K562 (cell line): ENCODE measurements around the gene VWA7.

Source experiments
- CBX5 ChIP-seq: IDR thresholded peaks from 2 replicates; pipeline ENCODE4 v1.6.1; 2014; ENCODE audit warnings: low read depth, borderline replicate concordance
- CC2D1A ChIP-seq: fragments of 450-650 bp; IDR thresholded peaks from 2 replicates; pipeline ENCODE4 v1.6.1; 2017; ENCODE audit warnings: mild to moderate bottlenecking
- POLR2A ChIP-seq: fragments of 450-650 bp; conservative IDR thresholded peaks from 2 replicates; pipeline ENCODE4 v1.6.1; 2016
- PPARD ChIP-seq: fragments of 250-450 bp; sonication (Bioruptor Pico); IDR thresholded peaks from 2 replicates; pipeline ENCODE4 v1.8.0; 2022; ENCODE audit warnings: inconsistent platforms, mild to moderate bottlenecking, moderate library complexity
- RFX5 ChIP-seq: IDR thresholded peaks from 2 replicates; pipeline ENCODE4 v1.6.1; 2011; ENCODE audit warnings: low read depth, mild to moderate bottlenecking, improper control_type of control experiment, low read length
- ZBTB7A ChIP-seq: IDR thresholded peaks from 2 replicates; pipeline ENCODE4 v1.6.1; 2011; ENCODE audit warnings: low read depth, mild to moderate bottlenecking, low read length, moderate library complexity, borderline replicate concordance; ENCODE audit not compliant: control insufficient read depth
- TF ChIP-seq, protein P1 (sequence below): fragments of 250-450 bp; sonication (Bioruptor Pico); IDR thresholded peaks from 2 replicates; pipeline ENCODE4 v1.4.0; 2020; ENCODE audit warnings: borderline replicate concordance

DNA sequence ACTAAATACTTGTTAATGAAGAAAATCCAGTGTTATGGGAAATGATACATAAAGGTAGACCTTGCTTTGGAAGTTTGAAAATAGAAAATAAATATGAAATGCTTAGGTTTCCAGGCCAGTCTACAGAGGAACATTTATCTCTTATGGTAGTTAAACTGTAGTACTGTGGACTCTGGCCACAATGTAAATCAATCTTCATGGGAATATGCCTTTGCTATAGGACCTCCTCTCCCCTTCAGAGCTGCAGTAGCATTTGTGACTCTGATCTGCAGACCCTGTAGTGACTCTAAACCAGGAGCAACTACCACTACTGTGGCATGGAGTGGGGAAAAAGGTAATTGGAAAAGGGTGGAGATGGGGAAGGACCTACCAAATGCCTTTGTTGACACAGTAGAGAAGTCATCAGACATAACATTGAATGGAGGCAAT lies 42.8 kb upstream of the VWA7 start:
- TF ChIP-seq RFX5 (no peak), CC2D1A (no peak), ZBTB7A (no peak), PPARD (no peak), POLR2A (no peak), CBX5 (no peak)
- TF ChIP-seq, protein P1, sequence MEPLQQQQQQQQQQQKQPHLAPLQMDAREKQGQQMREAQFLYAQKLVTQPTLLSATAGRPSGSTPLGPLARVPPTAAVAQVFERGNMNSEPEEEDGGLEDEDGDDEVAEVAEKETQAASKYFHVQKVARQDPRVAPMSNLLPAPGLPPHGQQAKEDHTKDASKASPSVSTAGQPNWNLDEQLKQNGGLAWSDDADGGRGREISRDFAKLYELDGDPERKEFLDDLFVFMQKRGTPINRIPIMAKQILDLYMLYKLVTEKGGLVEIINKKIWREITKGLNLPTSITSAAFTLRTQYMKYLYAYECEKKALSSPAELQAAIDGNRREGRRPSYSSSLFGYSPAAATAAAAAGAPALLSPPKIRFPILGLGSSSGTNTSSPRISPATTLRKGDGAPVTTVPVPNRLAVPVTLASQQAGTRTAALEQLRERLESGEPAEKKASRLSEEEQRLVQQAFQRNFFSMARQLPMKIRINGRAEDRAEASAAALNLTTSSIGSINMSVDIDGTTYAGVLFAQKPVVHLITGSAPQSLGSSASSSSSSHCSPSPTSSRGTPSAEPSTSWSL (CRISPR knock-in tag) = no peak
